ENCODE results near the gene CLIP3. TPM values are rescaled to one million over a fixed set of nuclear protein-coding genes. Genes with fewer than 3 reads are reported as not detected.

Gene CLIP3
- total and polyA plus RNA-seq, 2 of the 13 experiments (the other 11 are each of a cell fraction or from before 2014, with no cell fraction given), result 0.15 to 1.2 TPM

DNA sequence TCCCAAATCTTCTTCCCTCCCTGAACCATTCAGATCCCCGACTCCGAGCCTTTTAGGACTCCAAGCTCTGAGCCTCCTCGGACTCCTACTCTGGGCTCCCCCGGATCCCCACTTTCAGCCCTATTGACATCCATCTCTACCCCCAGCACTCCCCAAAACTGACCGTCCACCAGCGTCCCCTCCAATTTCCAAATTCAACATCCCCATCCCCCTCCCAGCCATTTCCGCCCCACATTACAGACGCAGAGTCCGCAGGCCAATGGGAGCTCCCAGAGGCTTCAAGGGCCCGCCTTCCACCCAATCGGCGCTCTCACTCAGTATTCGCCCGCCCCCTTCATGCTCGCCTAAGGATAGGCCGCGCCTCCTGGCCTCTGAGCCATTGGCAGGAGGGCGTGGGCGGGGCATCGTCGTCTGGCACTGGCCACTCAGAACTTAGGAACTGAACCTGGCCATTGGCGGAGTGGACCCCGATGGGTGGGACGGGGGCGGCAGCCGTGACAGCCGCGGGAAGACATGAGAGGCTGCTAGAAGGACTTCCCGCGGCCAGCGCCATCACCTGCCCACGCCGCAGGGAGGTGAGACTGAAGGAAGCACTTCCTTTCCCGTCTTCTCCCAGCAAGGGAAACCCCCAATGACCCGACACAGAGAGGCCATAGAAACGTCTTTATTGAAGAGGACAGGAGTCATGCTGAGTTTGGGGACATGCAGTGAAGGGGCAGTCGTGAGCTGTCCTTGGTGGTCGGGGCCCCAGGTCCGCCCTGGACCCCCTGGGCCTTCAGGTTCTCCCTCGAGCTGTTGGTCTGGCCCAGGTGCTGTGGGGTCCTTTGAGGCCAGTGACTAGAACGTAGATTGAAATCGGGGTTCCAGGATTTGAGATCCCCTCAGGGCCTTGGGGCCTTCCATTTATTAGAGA is 18.4 kb downstream of the CLIP3 start, which contains the start of gene ALKBH6 (continued):
- peak; percentile 26; the same call in 1 of the 2 replicates for TF ChIP-seq RFX5 (IDR thresholded peaks at IDR 0.05; ENCODE audit: low read depth, low read length)
- TF ChIP-seq EZH2 (conservative IDR thresholded peaks at IDR 0.05; ENCODE audit: low read depth, low read length), result no peak
- no peak for TF ChIP-seq ZSCAN25 (CRISPR knock-in tag; IDR thresholded peaks at IDR 0.05)
- TF ChIP-seq BCL6 (CRISPR knock-in tag; IDR thresholded peaks at IDR 0.05), result no peak
- TF ChIP-seq, protein P1, sequence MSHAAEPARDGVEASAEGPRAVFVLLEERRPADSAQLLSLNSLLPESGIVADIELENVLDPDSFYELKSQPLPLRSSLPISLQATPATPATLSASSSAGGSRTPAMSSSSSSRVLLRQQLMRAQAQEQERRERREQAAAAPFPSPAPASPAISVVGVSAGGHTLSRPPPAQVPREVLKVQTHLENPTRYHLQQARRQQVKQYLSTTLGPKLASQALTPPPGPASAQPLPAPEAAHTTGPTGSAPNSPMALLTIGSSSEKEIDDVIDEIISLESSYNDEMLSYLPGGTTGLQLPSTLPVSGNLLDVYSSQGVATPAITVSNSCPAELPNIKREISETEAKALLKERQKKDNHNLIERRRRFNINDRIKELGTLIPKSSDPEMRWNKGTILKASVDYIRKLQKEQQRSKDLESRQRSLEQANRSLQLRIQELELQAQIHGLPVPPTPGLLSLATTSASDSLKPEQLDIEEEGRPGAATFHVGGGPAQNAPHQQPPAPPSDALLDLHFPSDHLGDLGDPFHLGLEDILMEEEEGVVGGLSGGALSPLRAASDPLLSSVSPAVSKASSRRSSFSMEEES (CRISPR knock-in tag; IDR thresholded peaks at IDR 0.05), result no peak
- TF ChIP-seq, protein P2, sequence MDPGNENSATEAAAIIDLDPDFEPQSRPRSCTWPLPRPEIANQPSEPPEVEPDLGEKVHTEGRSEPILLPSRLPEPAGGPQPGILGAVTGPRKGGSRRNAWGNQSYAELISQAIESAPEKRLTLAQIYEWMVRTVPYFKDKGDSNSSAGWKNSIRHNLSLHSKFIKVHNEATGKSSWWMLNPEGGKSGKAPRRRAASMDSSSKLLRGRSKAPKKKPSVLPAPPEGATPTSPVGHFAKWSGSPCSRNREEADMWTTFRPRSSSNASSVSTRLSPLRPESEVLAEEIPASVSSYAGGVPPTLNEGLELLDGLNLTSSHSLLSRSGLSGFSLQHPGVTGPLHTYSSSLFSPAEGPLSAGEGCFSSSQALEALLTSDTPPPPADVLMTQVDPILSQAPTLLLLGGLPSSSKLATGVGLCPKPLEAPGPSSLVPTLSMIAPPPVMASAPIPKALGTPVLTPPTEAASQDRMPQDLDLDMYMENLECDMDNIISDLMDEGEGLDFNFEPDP (CRISPR knock-in tag; conservative IDR thresholded peaks at IDR 0.05), result no peak
- no peak for TF ChIP-seq MBD4 (IDR thresholded peaks at IDR 0.05; ENCODE audit: borderline replicate concordance, low read length)
- TF ChIP-seq ZBTB21 (CRISPR knock-in tag; IDR thresholded peaks at IDR 0.05), result no peak
- TF ChIP-seq ZC3H13 (CRISPR knock-in tag; IDR thresholded peaks at IDR 0.05), result no peak
- no peak for TF ChIP-seq CBX2 (IDR thresholded peaks at IDR 0.05; ENCODE audit: low read depth, low read length)
- TF ChIP-seq CBX2 (CRISPR knock-in tag; IDR thresholded peaks at IDR 0.05; ENCODE audit: low read depth), result no peak
- TF ChIP-seq, protein P3, sequence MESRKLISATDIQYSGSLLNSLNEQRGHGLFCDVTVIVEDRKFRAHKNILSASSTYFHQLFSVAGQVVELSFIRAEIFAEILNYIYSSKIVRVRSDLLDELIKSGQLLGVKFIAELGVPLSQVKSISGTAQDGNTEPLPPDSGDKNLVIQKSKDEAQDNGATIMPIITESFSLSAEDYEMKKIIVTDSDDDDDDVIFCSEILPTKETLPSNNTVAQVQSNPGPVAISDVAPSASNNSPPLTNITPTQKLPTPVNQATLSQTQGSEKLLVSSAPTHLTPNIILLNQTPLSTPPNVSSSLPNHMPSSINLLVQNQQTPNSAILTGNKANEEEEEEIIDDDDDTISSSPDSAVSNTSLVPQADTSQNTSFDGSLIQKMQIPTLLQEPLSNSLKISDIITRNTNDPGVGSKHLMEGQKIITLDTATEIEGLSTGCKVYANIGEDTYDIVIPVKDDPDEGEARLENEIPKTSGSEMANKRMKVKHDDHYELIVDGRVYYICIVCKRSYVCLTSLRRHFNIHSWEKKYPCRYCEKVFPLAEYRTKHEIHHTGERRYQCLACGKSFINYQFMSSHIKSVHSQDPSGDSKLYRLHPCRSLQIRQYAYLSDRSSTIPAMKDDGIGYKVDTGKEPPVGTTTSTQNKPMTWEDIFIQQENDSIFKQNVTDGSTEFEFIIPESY (CRISPR knock-in tag; IDR thresholded peaks at IDR 0.05), result 0 out of 2 replicates have a peak, but pooled peaks have one; percentile 18
- TF ChIP-seq, protein P4, sequence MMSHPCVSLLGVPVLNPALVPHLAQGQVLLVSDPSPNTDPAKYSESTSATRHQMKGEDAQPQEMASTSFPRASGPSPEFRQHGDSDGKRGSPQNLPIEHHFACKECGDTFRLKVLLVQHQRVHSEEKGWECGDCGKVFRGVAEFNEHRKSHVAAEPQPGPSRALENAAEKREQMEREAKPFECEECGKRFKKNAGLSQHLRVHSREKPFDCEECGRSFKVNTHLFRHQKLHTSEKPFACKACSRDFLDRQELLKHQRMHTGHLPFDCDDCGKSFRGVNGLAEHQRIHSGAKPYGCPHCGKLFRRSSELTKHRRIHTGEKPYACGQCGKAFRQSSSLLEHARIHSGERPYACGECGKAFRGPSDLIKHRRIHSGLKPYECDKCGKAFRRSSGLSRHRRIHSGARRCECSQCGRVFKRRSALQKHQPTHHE (CRISPR knock-in tag; IDR thresholded peaks at IDR 0.05; ENCODE audit: borderline replicate concordance), result no peak
- TF ChIP-seq ELF3 (CRISPR knock-in tag; IDR thresholded peaks at IDR 0.05), result 0 out of 2 replicates have a peak, but pooled peaks have one; percentile 14
- TF ChIP-seq, protein P5, sequence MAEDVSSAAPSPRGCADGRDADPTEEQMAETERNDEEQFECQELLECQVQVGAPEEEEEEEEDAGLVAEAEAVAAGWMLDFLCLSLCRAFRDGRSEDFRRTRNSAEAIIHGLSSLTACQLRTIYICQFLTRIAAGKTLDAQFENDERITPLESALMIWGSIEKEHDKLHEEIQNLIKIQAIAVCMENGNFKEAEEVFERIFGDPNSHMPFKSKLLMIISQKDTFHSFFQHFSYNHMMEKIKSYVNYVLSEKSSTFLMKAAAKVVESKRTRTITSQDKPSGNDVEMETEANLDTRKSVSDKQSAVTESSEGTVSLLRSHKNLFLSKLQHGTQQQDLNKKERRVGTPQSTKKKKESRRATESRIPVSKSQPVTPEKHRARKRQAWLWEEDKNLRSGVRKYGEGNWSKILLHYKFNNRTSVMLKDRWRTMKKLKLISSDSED (CRISPR knock-in tag; IDR thresholded peaks at IDR 0.05), result no peak
- no peak for TF ChIP-seq ATM (IDR thresholded peaks at IDR 0.05; ENCODE audit: borderline replicate concordance)
- TF ChIP-seq ARID2 (CRISPR knock-in tag; IDR thresholded peaks at IDR 0.05; ENCODE audit: borderline replicate concordance), result no peak
- TF ChIP-seq, protein P6, sequence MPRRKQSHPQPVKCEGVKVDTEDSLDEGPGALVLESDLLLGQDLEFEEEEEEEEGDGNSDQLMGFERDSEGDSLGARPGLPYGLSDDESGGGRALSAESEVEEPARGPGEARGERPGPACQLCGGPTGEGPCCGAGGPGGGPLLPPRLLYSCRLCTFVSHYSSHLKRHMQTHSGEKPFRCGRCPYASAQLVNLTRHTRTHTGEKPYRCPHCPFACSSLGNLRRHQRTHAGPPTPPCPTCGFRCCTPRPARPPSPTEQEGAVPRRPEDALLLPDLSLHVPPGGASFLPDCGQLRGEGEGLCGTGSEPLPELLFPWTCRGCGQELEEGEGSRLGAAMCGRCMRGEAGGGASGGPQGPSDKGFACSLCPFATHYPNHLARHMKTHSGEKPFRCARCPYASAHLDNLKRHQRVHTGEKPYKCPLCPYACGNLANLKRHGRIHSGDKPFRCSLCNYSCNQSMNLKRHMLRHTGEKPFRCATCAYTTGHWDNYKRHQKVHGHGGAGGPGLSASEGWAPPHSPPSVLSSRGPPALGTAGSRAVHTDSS (CRISPR knock-in tag; conservative IDR thresholded peaks at IDR 0.05), result no peak
- no peak for TF ChIP-seq ZNF652 (CRISPR knock-in tag; IDR thresholded peaks at IDR 0.05; ENCODE audit: borderline replicate concordance, low read depth)
- TF ChIP-seq ZNF432 (CRISPR knock-in tag; IDR thresholded peaks at IDR 0.05; ENCODE audit: borderline replicate concordance), result no peak

All from HepG2 (cell line).